SK-N-SH (cell line): ENCODE measurements around the gene PRKACA. TPM values are rescaled to one million over a fixed set of nuclear protein-coding genes. Genes with fewer than 3 reads are reported as not detected.

Experiments used
- CTCF ChIA-PET: fragments of 300-600, 350-600 bp; formaldehyde crosslinking; extraction: SDS; loops from one replicate; lab custom pipeline; 2021; lab: Yijun Ruan, JAX
- POLR2A ChIA-PET: fragments of 350-600 bp; sonication (Branson Sonifier 250); formaldehyde crosslinking; extraction: SDS; loops from one replicate; lab custom pipeline; 2020; ENCODE audit warnings: antibody characterized with exemption, inconsistent platforms; lab: Yijun Ruan, JAX
- DNase-seq: peaks from one replicate; pipeline ENCODE4 v3.0.0; 2012
- H2AFZ ChIP-seq: fragments of 200-600 bp; sonication (generic); 2 replicates; pipeline ENCODE4 v1.8.1; 2016; ENCODE audit warnings: antibody characterized with exemption, mild to moderate bottlenecking, low read depth
- H3F3A ChIP-seq: fragments of 200-600 bp; sonication (generic); replicated peaks from 2 replicates; pipeline ENCODE3; 2016; ENCODE audit warnings: antibody characterized with exemption, mild to moderate bottlenecking; ENCODE audit not compliant: insufficient read depth
- H3K27ac ChIP-seq, 2 experiments: fragments of 200-500 bp in 1 of 2; fragments of 200-600 bp in 1 of 2; sonication (Bioruptor generic) in 1 of 2; sonication (generic), shearing (Covaris generic) in 1 of 2; 2 replicates each; pipeline versions ENCODE4 v1.5.1 to v1.6.1; 2014 to 2016; ENCODE audit warnings: low read depth in 2 of 2, inconsistent platforms in 1 of 2, low read length in 1 of 2, mild to moderate bottlenecking in 1 of 2, mixed read lengths in 1 of 2
- H3K27me3 ChIP-seq: fragments of 200-600 bp; sonication (generic), shearing (Covaris generic); 2 replicates; pipeline ENCODE4 v1.6.1; 2016; ENCODE audit warnings: mixed run types; ENCODE audit not compliant: insufficient read depth
- H3K36me3 ChIP-seq, 2 experiments: fragments of 200-500 bp in 1 of 2; fragments of 200-600 bp in 1 of 2; sonication (Bioruptor generic) in 1 of 2; sonication (generic) in 1 of 2; replicated peaks in 1 of 2; 2 replicates each; pipeline versions ENCODE3 to v1.5.1; 2014 to 2016; ENCODE audit warnings: low read length in 1 of 2, mild to moderate bottlenecking in 1 of 2; ENCODE audit not compliant: insufficient read depth in 2 of 2, control insufficient read depth in 1 of 2
- H3K4me1 ChIP-seq, 2 experiments: fragments of 200-500 bp in 1 of 2; fragments of 200-600 bp in 1 of 2; sonication (Bioruptor generic) in 1 of 2; sonication (generic), shearing (Covaris generic) in 1 of 2; 2 replicates each; pipeline versions ENCODE4 v1.5.1 to v1.6.1; 2014 to 2016; ENCODE audit warnings: low read depth in 1 of 2, low read length in 1 of 2, mixed run types in 1 of 2; ENCODE audit not compliant: insufficient read depth in 2 of 2, control insufficient read depth in 1 of 2
- H3K4me2 ChIP-seq: fragments of 200-600 bp; sonication (generic), shearing (Covaris generic); 2 replicates; pipeline ENCODE4 v1.6.1; 2017; ENCODE audit warnings: mixed run types
- H3K4me3 ChIP-seq, 2 experiments: fragments of 200-500 bp in 1 of 2; fragments of 200-600 bp in 1 of 2; sonication (Bioruptor generic) in 1 of 2; sonication (generic), shearing (Covaris generic) in 1 of 2; 2 replicates each; pipeline versions ENCODE4 v1.5.1 to v1.8.1; 2014 to 2016; ENCODE audit warnings: low read depth in 2 of 2, inconsistent platforms in 1 of 2, low read length in 1 of 2, mild to moderate bottlenecking in 1 of 2, mixed read lengths in 1 of 2, moderate library complexity in 1 of 2
- H3K79me2 ChIP-seq: fragments of 200-600 bp; sonication (generic); 2 replicates; pipeline ENCODE4 v1.8.1; 2017; ENCODE audit warnings: mild to moderate bottlenecking; ENCODE audit not compliant: insufficient read depth
- H3K9ac ChIP-seq: fragments of 200-600 bp; sonication (generic); 2 replicates; pipeline ENCODE4 v1.6.1; 2017; ENCODE audit warnings: mixed run types
- H3K9me2 ChIP-seq: fragments of 200-600 bp; sonication (generic); 2 replicates; pipeline ENCODE4 v1.6.1; 2017; ENCODE audit warnings: mixed run types
- H3K9me3 ChIP-seq: fragments of 200-600 bp; sonication (generic); 2 replicates; pipeline ENCODE4 v1.6.1; 2017; ENCODE audit warnings: mixed run types, mild to moderate bottlenecking, moderate library complexity
- H4K20me1 ChIP-seq: fragments of 200-600 bp; sonication (generic); 2 replicates; pipeline ENCODE4 v1.6.1; 2017; ENCODE audit warnings: mild to moderate bottlenecking, mixed run types; ENCODE audit not compliant: insufficient read depth
- EZH2phosphoT487 ChIP-seq: fragments of 200-600 bp; sonication (generic); IDR thresholded peaks from 2 replicates; pipeline ENCODE4 v1.6.1; 2017; ENCODE audit warnings: low read depth, mixed run types, mild to moderate bottlenecking, antibody characterized with exemption, moderate library complexity, borderline replicate concordance
- FOSL2 ChIP-seq: IDR thresholded peaks from 2 replicates; pipeline ENCODE4 v1.4.0; 2012; ENCODE audit warnings: low read depth, mild to moderate bottlenecking, moderate library complexity, borderline replicate concordance
- FOXJ3 ChIP-seq: sonication (generic); formaldehyde crosslinking; IDR thresholded peaks from 2 replicates; pipeline ENCODE4 v1.5.1; 2020; ENCODE audit warnings: mild to moderate bottlenecking, missing genetic modification reagents
- GABPA ChIP-seq: IDR thresholded peaks from 2 replicates; pipeline ENCODE4 v1.4.0; 2012; ENCODE audit warnings: low read depth, mild to moderate bottlenecking
- GATA2 ChIP-seq: sonication (generic); formaldehyde crosslinking; IDR thresholded peaks from 2 replicates; pipeline ENCODE4 v1.5.0; 2020; ENCODE audit warnings: mild to moderate bottlenecking, missing genetic modification reagents
- JUND ChIP-seq: IDR thresholded peaks from 2 replicates; pipeline ENCODE4 v1.4.0; 2012
- MAX ChIP-seq: IDR thresholded peaks from 2 replicates; pipeline ENCODE4 v1.4.0; 2012; ENCODE audit warnings: low read depth
- NRF1 ChIP-seq: IDR thresholded peaks from 2 replicates; pipeline ENCODE4 v1.6.1; 2012; ENCODE audit warnings: low read depth, mild to moderate bottlenecking, low read length
- POLR2AphosphoS5 ChIP-seq: IDR thresholded peaks from 2 replicates; pipeline ENCODE4 v1.6.1; 2012; ENCODE audit warnings: low read depth, low read length
- RAD21 ChIP-seq: IDR thresholded peaks from 2 replicates; pipeline ENCODE4 v1.6.1; 2012; ENCODE audit warnings: mild to moderate bottlenecking, low read length
- RCOR1 ChIP-seq: fragments of 150-350 bp; IDR thresholded peaks from 2 replicates; pipeline ENCODE4 v1.6.1; 2017; ENCODE audit warnings: antibody characterized with exemption, low read length
- RXRA ChIP-seq: IDR thresholded peaks from 2 replicates; pipeline ENCODE4 v1.4.0; 2012; ENCODE audit warnings: low read depth, mild to moderate bottlenecking, borderline replicate concordance
- TCF12 ChIP-seq: IDR thresholded peaks from 2 replicates; pipeline ENCODE4 v1.4.0; 2012
- WGBS: methylation state at CpG from one replicate; pipeline ENCODE4 v1.1.6; 2017; ENCODE audit warnings: low lambda C conversion rate; 5-methylcytosine and 5-hydroxymethylcytosine counted together
- polyA plus RNA-seq, 3 experiments: library from polyadenylated mRNA; depleted of rRNA; stranded (reverse); fragments of >200 nt; gene quantifications; 2 replicates each; pipeline ENCODE4 v1.2.3, GENCODE V29; 2012
- TF ChIP-seq, protein P1 (sequence below): IDR thresholded peaks from 2 replicates; pipeline ENCODE4 v1.4.0; 2012; ENCODE audit warnings: low read depth, borderline replicate concordance
- TF ChIP-seq, protein P2 (sequence below): IDR thresholded peaks from 2 replicates; pipeline ENCODE4 v1.6.1; 2012; ENCODE audit warnings: mild to moderate bottlenecking, low read depth, low read length, moderate library complexity
- TF ChIP-seq, protein P3 (sequence below): fragments of 150-350 bp; IDR thresholded peaks from 2 replicates; pipeline ENCODE4 v1.6.1; 2016; ENCODE audit warnings: mild to moderate bottlenecking, low read depth, low read length

The PRKACA gene
- polyA plus RNA-seq, 1 of the 3 experiments (the other 2 are of a cell fraction), result 48.4 TPM

DNA sequence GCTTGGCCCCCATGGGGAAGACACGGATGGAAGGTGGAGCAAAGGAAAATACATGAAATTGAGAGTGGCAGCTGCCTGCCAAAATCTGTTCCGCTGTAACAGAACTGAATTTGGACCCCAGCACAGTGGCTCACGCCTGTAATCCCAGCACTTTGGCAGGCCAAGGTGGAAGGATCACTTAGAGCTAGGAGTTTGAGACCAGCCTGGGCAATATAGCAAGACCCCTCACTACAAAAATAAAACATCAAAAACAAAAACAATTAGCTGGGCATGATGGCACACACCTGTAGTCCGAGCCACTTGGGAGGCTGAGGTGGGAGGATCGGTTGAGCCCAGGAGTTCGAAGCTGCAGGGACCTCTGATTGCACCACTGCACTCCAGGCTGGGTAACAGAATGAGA lies 65.1 kb downstream of the PRKACA start:
- H4K20me1 ChIP-seq, result no peaks in the 10 kb centered on the region
- H3K9ac ChIP-seq, result no peak overlapping the region
- no peaks in the 10 kb centered on the region for H3K27me3 ChIP-seq
- CTCF ChIA-PET, result interaction anchor here (1.1 to 3.0 kb wide), 7 partner anchors 8 to 172 kb away, joined by 3 to 15 read pairs (median 5); partner anchors contain the start of gene MISP3
- H2AFZ ChIP-seq, result no peak overlapping the region
- WGBS, result 98% methylated on average over 6 of the region's 6 CpGs
- no peaks in the 10 kb centered on the region for H3K79me2 ChIP-seq
- no peak overlapping the region for H3K4me3 ChIP-seq
- H3K9me2 ChIP-seq, result no peaks in the 10 kb centered on the region
- no peaks in the 10 kb centered on the region for H3K9me3 ChIP-seq
- peaks cover 8% of the 10 kb centered on the region for H3F3A ChIP-seq
- no peak overlapping the region for H3K27ac ChIP-seq
- H3K4me2 ChIP-seq, result no peak overlapping the region
- no peaks in the 10 kb centered on the region; a peak in 1 of 4 replicates for H3K4me1 ChIP-seq
- no peaks in the 10 kb centered on the region for H3K36me3 ChIP-seq
- TF ChIP-seq GABPA (no peak), NRF1 (no peak), MAX (no peak), EZH2phosphoT487 (no peak), TCF12 (no peak), RAD21 (no peak), GATA2 (CRISPR knock-in tag) (no peak), POLR2AphosphoS5 (no peak), FOXJ3 (CRISPR knock-in tag) (no peak), JUND (no peak), RXRA (no peak), FOSL2 (no peak), RCOR1 (no peak)
- TF ChIP-seq, protein P1, sequence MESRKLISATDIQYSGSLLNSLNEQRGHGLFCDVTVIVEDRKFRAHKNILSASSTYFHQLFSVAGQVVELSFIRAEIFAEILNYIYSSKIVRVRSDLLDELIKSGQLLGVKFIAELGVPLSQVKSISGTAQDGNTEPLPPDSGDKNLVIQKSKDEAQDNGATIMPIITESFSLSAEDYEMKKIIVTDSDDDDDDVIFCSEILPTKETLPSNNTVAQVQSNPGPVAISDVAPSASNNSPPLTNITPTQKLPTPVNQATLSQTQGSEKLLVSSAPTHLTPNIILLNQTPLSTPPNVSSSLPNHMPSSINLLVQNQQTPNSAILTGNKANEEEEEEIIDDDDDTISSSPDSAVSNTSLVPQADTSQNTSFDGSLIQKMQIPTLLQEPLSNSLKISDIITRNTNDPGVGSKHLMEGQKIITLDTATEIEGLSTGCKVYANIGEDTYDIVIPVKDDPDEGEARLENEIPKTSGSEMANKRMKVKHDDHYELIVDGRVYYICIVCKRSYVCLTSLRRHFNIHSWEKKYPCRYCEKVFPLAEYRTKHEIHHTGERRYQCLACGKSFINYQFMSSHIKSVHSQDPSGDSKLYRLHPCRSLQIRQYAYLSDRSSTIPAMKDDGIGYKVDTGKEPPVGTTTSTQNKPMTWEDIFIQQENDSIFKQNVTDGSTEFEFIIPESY, result no peak
- TF ChIP-seq, protein P2, sequence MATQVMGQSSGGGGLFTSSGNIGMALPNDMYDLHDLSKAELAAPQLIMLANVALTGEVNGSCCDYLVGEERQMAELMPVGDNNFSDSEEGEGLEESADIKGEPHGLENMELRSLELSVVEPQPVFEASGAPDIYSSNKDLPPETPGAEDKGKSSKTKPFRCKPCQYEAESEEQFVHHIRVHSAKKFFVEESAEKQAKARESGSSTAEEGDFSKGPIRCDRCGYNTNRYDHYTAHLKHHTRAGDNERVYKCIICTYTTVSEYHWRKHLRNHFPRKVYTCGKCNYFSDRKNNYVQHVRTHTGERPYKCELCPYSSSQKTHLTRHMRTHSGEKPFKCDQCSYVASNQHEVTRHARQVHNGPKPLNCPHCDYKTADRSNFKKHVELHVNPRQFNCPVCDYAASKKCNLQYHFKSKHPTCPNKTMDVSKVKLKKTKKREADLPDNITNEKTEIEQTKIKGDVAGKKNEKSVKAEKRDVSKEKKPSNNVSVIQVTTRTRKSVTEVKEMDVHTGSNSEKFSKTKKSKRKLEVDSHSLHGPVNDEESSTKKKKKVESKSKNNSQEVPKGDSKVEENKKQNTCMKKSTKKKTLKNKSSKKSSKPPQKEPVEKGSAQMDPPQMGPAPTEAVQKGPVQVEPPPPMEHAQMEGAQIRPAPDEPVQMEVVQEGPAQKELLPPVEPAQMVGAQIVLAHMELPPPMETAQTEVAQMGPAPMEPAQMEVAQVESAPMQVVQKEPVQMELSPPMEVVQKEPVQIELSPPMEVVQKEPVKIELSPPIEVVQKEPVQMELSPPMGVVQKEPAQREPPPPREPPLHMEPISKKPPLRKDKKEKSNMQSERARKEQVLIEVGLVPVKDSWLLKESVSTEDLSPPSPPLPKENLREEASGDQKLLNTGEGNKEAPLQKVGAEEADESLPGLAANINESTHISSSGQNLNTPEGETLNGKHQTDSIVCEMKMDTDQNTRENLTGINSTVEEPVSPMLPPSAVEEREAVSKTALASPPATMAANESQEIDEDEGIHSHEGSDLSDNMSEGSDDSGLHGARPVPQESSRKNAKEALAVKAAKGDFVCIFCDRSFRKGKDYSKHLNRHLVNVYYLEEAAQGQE, result no peak
- TF ChIP-seq, protein P3, sequence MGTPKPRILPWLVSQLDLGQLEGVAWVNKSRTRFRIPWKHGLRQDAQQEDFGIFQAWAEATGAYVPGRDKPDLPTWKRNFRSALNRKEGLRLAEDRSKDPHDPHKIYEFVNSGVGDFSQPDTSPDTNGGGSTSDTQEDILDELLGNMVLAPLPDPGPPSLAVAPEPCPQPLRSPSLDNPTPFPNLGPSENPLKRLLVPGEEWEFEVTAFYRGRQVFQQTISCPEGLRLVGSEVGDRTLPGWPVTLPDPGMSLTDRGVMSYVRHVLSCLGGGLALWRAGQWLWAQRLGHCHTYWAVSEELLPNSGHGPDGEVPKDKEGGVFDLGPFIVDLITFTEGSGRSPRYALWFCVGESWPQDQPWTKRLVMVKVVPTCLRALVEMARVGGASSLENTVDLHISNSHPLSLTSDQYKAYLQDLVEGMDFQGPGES, result no peak
- POLR2A ChIA-PET, result no interaction called here
- no peak for DNase-seq
